HG02938 (cell line): ENCODE results near the gene PNMA8A.

Experiments
- ATAC-seq: cut with Tn5 transposase; IDR thresholded peaks from one replicate; pipeline ENCODE4 v1.9.1; 2021; ENCODE audit warnings: mild to moderate bottlenecking, moderate library complexity; ENCODE audit not compliant: unreplicated experiment

PNMA8A gene

DNA sequence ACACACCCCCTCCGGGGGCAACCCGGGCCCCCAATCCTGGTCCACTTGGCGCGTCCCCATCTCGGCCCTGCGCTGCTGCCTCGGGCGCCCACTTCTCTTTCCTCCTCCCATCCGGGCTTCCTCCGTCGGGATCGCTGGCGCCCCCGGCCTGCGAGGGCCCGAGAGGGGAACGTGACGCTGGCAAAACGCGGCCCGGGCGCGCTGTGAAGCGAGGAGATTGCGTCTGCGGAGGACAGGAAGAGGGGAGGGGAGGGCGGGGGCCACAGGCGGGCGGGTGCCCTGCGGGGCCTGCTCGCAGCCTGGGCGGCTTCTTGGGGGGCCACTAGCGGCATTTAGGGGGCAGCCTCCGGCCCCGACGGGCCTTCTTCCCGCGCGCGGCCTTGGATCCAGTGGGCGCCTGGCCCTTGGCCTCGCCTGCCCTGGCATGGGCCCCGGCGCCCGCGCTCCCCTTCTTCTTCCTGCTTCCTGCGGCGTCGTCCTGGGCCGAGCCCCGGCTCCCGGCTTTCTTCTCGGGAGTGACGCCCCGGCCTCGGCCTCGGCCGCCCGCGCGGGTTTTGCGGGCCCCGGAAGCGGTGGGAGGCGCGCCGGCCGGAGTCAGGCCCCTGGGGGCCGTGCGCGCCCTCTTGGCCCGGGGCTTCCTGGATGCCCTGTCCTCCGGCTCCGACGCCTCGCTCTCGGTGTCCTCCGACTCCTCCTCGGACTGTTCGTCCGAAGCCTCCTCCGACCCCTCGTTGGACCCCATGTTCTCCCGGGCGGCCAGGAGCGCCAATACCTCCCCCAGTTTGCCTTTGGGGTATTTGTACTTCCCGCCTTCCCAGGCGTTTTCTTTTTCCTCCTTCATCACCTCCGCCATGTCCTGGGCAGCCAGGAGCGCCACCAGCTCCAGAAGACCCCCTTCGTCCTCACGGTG lies 22.1 kb upstream of the PNMA8A start:
- ATAC-seq = no peak

GRCh38 chr19:46492841-46493235 lies 21.5 kb upstream of the PNMA8A start:
- no peak for ATAC-seq

GRCh38 chr19:46491975-46492682 lies 20.8 kb upstream of the PNMA8A start:
- ATAC-seq = no peak

GRCh38 chr19:46490774-46491173 lies 19.4 kb upstream of the PNMA8A start:
- ATAC-seq = no peak

- ATAC-seq = no peak
Observed at GRCh38 chr19:46489445-46490272, 18.3 kb upstream of the PNMA8A start.

DNA sequence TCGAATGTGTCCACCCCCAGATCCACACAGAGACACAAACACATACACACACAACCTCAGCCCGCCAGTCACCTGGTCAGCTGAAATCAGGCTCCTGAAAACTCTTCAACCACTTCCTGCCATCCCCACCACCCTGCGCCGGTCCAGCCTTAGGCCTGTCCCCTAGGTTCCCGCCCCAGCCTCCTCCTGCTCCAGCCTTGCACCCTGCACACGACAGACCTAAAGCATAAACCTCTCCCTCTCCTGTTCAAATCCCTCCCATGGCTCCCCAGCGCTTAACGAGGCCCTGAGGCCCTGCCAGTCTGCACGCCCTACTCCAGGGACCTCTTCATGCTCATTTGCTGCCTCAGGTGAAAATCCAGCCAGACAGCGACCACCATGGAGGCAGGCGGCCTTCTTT lies 17.2 kb upstream of the PNMA8A start:
- no peak for ATAC-seq

- no peak for ATAC-seq
Observed at GRCh38 chr19:46487802-46488445, 16.6 kb upstream of the PNMA8A start.

DNA sequence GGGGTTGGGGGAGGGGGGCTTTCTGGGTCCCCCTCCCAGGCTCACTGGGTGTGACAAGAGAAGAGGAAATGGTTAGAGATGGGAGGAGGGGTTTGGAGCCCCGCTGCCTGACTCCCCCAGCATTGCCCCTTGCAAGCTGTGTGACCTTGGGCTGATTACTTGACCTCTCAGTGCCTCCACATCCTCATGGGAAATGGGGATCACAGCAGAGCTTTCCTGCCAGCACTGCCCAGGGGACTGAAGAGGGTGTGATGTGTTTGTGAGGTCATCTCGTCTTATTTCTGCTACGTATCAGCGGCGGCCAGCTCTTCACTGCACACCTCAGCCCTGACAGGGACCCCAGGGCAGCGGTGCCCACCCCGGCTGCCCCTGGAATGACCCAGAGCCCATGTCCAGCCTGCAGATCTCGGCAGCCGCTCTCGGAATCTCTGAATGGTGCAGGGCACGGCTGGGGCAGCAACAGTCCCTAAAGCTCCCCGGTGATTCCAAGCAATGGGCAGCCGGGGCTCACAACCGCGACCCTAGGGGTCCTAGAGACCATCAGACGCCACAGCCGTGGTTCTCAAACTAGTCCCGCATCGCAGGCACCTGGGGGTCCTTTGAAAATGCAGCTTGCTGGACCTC lies 15.9 kb upstream of the PNMA8A start:
- no peak for ATAC-seq

DNA sequence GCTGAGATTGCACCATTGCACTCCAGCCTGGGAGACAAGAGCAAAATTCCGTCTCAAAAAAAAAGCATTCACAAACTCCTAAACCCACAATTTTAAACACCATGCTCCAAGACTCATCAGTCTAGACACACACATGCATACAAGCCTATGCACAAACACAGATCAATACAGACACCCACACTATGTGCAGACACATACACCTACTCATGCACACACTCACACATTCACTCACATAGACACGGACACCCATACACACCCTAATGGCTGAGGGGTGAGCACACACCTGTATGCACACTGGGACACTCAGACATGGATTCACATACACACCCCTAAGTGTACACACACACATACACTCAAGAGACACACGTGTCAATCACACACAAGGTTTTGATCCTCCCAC lies 15.0 kb upstream of the PNMA8A start:
- no peak for ATAC-seq

GRCh38 chr19:46484656-46485055 lies 13.3 kb upstream of the PNMA8A start:
- ATAC-seq = no peak

DNA sequence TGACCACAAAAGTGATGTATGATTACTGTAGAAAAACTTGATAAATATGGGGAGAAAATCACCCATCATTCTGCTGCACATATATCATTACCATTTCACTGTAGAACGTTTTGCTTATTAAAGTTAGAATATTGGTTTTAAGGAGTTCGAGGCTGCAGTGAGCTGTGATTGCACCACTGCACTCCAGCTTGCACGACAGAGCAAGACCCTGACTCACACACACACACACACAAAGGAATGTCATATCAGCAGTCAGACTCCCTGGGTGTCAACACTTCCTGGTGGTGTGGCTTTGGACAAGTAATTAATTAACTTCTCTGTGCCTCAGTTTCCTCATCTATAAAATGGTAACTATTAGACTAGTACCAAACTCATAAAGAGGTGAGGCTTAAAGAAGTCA lies 11.3 kb upstream of the PNMA8A start:
- ATAC-seq = no peak

DNA sequence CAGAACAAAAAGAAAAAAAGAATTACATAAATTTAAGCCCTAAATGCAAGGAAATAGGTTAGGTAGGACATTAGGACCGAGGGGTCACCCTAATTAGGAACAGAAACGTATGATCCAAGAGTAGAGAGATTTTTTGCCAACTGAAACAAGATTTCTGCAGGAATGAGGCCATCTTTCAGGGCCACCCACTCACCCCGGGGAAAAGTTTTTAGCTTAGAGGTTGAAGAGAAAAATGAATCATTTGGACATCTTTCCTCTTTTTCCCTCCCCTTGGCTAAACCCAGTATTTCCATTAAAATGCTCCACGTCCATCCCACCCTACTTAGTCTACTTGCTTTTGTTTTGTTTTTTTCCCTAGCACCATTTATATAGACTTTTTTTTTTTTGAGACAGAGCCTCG lies 10.6 kb upstream of the PNMA8A start:
- no peak for ATAC-seq

- no peak for ATAC-seq
Observed at GRCh38 chr19:46481223-46481848, 10.0 kb upstream of the PNMA8A start.

DNA sequence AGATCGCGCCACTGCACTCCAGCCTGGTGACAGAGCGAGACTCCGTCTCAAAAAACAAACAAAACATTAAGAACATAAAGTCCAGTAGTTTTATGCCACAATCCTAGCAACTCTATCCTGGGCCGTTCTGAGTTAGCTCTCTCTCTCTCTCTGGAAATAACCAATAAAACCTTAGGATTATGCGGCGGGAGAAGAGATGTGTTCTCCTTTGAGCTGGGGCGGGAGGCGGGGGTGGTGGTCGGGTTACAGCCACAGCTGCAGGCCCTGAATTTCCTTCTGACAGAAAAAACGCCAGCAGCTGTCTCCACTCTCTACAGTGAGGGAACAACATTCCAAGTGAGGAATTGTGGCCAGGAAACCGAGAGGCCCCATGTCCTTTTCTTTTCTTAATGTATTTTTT lies 9.1 kb upstream of the PNMA8A start:
- no peak for ATAC-seq

DNA sequence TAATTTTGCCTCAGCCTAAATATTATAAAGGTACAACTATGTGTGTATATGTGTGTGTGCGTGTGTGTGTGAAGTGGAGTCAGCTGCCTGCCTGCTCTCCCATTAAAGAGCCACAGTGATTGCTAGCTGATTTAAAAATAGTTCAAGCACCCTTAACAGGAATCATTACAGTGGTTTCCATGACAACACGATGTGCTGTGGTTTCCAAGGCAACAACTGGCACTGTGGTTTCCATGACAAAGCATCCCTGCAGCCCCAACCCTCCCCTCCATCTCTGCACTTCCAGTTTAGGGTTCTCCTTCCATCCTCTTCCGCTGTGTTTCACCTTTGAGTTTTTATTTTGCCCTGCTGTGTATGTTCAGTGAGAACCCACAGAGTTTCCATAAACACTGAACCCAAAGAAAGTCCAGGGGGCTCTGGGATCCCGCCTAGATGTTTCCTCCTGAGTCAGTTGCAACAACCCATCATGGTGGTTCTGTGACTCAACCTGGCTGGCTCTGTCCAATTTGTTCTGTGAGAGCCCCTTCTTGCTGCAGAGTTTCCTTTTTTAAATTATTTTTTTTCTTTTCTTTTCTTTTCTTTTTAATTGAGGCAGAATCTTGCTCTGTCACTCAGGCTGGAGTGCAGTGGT lies 7.1 kb upstream of the PNMA8A start:
- no peak for ATAC-seq

GRCh38 chr19:46475986-46476385 lies 4.6 kb upstream of the PNMA8A start:
- ATAC-seq = no peak

- ATAC-seq = no peak
Observed at GRCh38 chr19:46474211-46474610, 2.8 kb upstream of the PNMA8A start.

- no peak for ATAC-seq
Observed at GRCh38 chr19:46472592-46472991, 1.2 kb upstream of the PNMA8A start.

GRCh38 chr19:46471811-46472543 lies 614 bp upstream of the PNMA8A start:
- no peak for ATAC-seq
